SH-SY5Y (cell line): Measurements from ENCODE around the gene ZNF497.

Experiments used
- GATA2 ChIP-seq: IDR thresholded peaks from 2 replicates; pipeline ENCODE4 v1.6.1; 2011; ENCODE audit warnings: mild to moderate bottlenecking, low read depth, low read length
- GATA3 ChIP-seq: IDR thresholded peaks from 2 replicates; pipeline ENCODE4 v1.6.1; 2011; ENCODE audit warnings: low read depth, mild to moderate bottlenecking, low read length, moderate library complexity

DNA sequence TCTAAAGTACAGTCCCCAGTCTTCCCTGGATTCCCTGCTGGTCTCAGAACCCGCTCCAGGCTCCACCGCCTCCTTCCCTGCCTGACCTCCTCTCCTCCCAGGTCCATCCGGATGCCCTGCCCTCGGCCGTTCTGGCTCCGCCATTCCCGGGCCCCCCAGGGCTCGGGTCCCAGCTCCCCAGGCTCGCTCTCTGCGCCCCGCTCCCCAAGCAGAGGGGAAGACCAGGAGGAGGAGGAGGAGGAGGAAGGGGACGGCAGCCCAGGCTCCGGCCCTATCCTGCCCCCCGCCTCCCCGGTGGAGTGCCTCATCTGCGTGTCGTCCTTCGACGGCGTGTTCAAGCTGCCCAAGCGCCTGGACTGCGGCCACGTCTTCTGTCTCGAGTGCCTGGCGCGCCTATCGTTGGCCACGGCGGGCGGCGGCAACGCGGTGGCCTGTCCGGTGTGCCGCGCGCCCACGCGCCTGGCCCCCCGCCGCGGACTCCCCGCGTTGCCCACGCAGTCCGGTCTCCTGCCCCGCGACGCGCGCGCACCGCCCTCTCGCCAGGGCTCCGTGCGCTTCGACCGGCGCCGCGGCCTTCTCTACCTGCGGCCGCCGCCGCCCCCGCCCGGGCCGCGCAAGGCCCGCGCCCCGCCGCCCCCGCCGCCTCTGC is 33.6 kb upstream of the ZNF497 start:
- TF ChIP-seq GATA2 (no peak), GATA3 (no peak)
